Measurements from ENCODE around the gene FYN.

DNA sequence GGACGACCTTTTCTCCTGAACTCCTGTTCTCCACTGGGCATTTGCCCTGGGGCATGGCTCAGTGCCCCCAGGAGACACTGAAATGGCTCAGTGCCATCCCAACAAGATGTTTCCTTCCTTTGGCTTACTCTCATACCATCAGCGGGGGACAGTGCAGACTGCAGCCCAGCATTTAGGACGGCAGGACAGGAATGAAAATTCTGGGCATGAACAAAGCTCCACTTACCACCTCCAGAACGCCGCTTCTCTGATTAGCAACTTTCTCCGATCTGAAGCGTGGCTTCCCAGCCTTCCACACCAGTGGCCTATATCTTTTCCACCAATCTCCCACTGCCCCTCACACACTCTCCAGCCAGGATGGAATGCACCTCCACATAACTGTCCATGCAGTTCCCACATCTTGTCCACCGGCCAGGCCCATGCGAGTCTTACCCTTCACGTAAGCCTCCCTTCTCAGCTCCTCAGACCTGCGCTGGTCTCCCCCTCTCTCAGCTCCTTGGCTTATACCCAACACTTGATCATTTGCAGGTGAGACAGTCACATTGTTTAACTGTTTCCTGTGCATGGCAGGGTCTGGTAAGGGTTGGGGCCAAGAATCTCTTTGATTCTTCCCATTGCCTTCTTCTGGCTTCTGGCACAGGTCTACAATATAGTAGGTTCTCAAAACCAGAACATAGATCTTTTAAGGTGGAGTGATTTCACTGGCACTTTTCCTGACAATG is 114.5 kb downstream of the FYN start:
- TF ChIP-seq YY1 (IDR thresholded peaks at IDR 0.05; ENCODE audit: insufficient read depth, insufficient read length) (no peak), SUZ12 (IDR thresholded peaks at IDR 0.05; ENCODE audit: extremely low read depth, insufficient read depth, insufficient read length) (no peak), ZNF274 (IDR thresholded peaks at IDR 0.05; ENCODE audit: low read depth, low read length) (no peak)

All from NT2/D1 (cell line).